Measurements from ENCODE around the gene LSM2. TPM values are rescaled to one million over a fixed set of nuclear protein-coding genes. Genes with fewer than 3 reads are reported as not detected.

Gene LSM2
- total RNA-seq, 1 donor from 2014 or later, result 68.2 TPM

- Mint-ChIP-seq H3K9me3 (ENCODE audit: unreplicated experiment) (no peaks in the 10 kb centered on the region), H3K4me3 (ENCODE audit: unreplicated experiment) (no peak overlapping the region)
- TF ChIP-seq, protein P1, sequence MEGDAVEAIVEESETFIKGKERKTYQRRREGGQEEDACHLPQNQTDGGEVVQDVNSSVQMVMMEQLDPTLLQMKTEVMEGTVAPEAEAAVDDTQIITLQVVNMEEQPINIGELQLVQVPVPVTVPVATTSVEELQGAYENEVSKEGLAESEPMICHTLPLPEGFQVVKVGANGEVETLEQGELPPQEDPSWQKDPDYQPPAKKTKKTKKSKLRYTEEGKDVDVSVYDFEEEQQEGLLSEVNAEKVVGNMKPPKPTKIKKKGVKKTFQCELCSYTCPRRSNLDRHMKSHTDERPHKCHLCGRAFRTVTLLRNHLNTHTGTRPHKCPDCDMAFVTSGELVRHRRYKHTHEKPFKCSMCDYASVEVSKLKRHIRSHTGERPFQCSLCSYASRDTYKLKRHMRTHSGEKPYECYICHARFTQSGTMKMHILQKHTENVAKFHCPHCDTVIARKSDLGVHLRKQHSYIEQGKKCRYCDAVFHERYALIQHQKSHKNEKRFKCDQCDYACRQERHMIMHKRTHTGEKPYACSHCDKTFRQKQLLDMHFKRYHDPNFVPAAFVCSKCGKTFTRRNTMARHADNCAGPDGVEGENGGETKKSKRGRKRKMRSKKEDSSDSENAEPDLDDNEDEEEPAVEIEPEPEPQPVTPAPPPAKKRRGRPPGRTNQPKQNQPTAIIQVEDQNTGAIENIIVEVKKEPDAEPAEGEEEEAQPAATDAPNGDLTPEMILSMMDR (IDR thresholded peaks at IDR 0.05; ENCODE audit: partially characterized antibody, unreplicated experiment), result no peak
These were observed 39.6 kb downstream of the LSM2 start for GRCh38 chr6:31767096-31767645.

DNA sequence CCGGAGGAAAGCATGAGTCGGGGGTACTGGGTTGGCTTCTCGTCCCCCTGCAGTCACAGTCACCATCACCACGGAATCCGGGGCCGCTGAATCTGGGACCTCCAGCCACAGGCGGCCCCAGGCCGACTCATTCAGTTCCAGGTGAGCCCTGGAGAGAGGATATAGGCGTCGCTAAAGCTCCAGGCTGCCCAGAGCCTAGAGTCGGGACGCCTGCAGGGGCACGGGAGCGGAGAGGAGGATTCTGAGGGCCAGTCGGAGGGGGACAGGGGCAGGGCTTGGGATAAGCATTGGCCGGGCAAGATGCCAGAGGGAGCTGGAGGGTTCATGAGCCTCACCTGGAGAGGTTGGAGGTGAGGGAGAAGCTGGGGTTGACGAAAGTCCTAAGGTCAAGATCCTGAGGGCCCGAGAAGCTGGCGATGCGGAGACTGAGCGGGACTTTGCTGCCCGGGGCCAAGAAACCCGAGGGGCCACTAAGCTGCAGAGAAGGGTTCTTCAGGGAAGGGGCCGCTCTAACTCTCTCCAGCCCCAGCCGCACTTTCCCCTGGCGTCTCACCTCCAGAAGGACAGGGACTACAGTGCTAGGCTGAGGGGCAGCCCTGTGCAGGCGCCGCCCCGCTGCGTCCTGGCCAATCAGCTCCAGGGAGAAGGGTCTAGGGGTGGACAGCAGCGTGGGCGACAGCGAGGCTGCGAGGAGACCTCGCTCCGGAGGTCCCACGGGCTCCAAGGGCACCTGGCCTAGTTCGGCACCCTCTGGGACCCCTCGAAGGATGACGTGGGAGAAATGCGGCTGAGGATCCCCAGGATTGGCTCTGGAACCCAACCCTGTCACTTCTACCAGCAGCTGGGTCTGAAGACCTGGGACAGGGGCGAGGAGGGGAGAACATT lies 40.6 kb downstream of the LSM2 start:
- Mint-ChIP-seq H3K36me3 (ENCODE audit: unreplicated experiment) (no peaks in the 10 kb centered on the region), H3K9me3 (ENCODE audit: unreplicated experiment) (no peaks in the 10 kb centered on the region), H3K27ac (ENCODE audit: unreplicated experiment) (no peak overlapping the region), H3K4me1 (ENCODE audit: low read depth, unreplicated experiment) (peaks cover 5% of the 10 kb centered on the region), H3K27me3 (ENCODE audit: unreplicated experiment) (peaks cover 2% of the 10 kb centered on the region), H3K4me3 (ENCODE audit: unreplicated experiment) (no peak overlapping the region)
- TF ChIP-seq, protein P1 (IDR thresholded peaks at IDR 0.05; ENCODE audit: partially characterized antibody, unreplicated experiment), result no peak
- no peak for DNase-seq

More at GRCh38 chr6:31767096-31767645, 39.6 kb downstream of the LSM2 start:
- Mint-ChIP-seq H3K4me1 (ENCODE audit: low read depth, unreplicated experiment) (peaks cover 5% of the 10 kb centered on the region), H3K36me3 (ENCODE audit: unreplicated experiment) (no peaks in the 10 kb centered on the region), H3K27ac (ENCODE audit: unreplicated experiment) (no peak overlapping the region), H3K27me3 (ENCODE audit: unreplicated experiment) (peaks cover 2% of the 10 kb centered on the region)
- no peak for DNase-seq

DNA sequence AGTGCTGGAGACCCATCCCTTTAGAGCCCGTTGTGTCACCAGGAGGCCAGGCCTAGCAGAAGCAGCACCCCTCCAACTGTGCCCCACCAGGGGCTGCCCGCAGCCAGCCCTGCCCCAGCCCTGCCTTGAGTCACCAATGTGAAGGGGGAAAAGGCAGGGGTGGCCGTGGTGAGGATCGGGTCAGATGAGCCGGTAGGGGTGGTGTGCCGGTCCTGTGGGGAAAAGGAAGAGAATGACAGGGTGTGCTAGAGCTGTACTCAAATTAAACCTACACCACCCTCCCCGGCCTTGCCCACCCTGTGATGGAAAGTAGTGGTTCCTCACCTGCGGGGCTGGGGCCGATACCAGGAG lies 41.2 kb downstream of the LSM2 start:
- Mint-ChIP-seq H3K27me3 (ENCODE audit: unreplicated experiment) (peaks cover 4% of the 10 kb centered on the region), H3K36me3 (ENCODE audit: unreplicated experiment) (peaks cover under 1% of the 10 kb centered on the region), H3K27ac (ENCODE audit: unreplicated experiment) (no peak overlapping the region), H3K9me3 (ENCODE audit: unreplicated experiment) (no peaks in the 10 kb centered on the region), H3K4me1 (ENCODE audit: low read depth, unreplicated experiment) (peaks cover 5% of the 10 kb centered on the region), H3K4me3 (ENCODE audit: unreplicated experiment) (no peak overlapping the region)
- no peak for DNase-seq
- TF ChIP-seq, protein P1 (IDR thresholded peaks at IDR 0.05; ENCODE audit: partially characterized antibody, unreplicated experiment), result no peak

- Mint-ChIP-seq H3K4me1 (ENCODE audit: low read depth, unreplicated experiment) (peaks cover 5% of the 10 kb centered on the region), H3K27me3 (ENCODE audit: unreplicated experiment) (peaks cover 4% of the 10 kb centered on the region), H3K9me3 (ENCODE audit: unreplicated experiment) (no peaks in the 10 kb centered on the region), H3K36me3 (ENCODE audit: unreplicated experiment) (peaks cover 7% of the 10 kb centered on the region), H3K4me3 (ENCODE audit: unreplicated experiment) (no peak overlapping the region), H3K27ac (ENCODE audit: unreplicated experiment) (no peak overlapping the region)
- TF ChIP-seq, protein P1 (IDR thresholded peaks at IDR 0.05; ENCODE audit: partially characterized antibody, unreplicated experiment), result no peak
- no peak for DNase-seq
These were observed 42.6 kb downstream of the LSM2 start for GRCh38 chr6:31764198-31764597.

DNA sequence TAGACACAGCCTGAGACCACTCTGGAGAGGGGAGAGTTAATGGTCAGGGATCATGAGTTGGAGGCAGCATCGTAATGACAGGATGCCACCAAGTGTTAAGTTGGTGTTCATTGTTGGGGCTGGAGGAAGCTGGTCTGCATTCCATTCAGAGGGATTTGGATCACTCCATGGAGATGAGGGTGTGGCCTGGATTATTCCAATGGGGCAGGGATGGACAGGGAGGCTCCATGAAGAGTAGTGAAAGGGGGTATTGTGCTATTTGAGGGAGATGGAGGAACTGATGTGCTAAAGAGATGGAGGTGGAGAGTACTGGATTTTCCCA lies 43.2 kb downstream of the LSM2 start:
- no peak overlapping the region for H3K27ac Mint-ChIP-seq (ENCODE audit: unreplicated experiment)
- TF ChIP-seq, protein P1 (IDR thresholded peaks at IDR 0.05; ENCODE audit: partially characterized antibody, unreplicated experiment), result no peak
- H3K36me3 Mint-ChIP-seq (ENCODE audit: unreplicated experiment), result peaks cover 7% of the 10 kb centered on the region
- H3K27me3 Mint-ChIP-seq (ENCODE audit: unreplicated experiment), result peaks cover 4% of the 10 kb centered on the region
- no peaks in the 10 kb centered on the region for H3K9me3 Mint-ChIP-seq (ENCODE audit: unreplicated experiment)
- H3K4me1 Mint-ChIP-seq (ENCODE audit: low read depth, unreplicated experiment), result peaks cover 5% of the 10 kb centered on the region
- DNase-seq, result no peak
- H3K4me3 Mint-ChIP-seq (ENCODE audit: unreplicated experiment), result no peak overlapping the region
